GM12873 (cell line): ENCODE data around the gene TTYH1.

Experiments used
- TF ChIP-seq, protein P1 (sequence below): IDR thresholded peaks from 2 replicates; pipeline ENCODE4 v1.5.1; 2012; ENCODE audit warnings: low read depth, mild to moderate bottlenecking, moderate library complexity, low read length, control low read depth; ENCODE audit not compliant: insufficient read depth; ENCODE audit errors: missing control alignments

The TTYH1 gene

DNA sequence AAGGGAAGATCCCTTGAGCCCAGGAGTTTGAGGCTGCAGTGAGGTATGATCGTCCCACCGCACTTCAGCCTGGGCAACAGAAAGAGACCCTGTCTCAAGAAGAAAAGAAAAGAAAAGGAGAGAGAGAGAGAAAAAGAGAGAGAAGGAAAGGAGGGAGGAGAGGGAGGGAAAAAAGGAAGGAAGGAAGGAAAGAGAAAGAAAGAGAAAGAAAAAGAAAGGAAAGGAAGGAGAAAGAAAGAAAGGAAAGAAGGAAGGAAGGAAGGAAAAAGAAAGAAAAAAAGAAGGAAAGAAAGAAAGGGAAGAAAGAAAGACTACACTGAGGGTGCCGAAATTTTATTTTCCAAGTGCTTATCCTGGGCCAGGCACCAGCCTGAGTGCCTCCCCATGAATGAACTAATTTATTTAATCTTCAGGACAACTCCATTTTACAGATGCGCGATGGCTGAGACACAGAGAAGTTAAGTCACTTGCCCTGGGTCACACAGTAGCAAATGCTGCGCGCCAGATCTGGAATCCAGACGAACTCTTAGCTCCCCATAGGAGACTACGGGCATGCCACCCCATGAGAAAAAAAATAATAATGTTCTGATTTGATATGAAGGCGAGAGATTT is 55.1 kb downstream of the TTYH1 start:
- TF ChIP-seq, protein P1, sequence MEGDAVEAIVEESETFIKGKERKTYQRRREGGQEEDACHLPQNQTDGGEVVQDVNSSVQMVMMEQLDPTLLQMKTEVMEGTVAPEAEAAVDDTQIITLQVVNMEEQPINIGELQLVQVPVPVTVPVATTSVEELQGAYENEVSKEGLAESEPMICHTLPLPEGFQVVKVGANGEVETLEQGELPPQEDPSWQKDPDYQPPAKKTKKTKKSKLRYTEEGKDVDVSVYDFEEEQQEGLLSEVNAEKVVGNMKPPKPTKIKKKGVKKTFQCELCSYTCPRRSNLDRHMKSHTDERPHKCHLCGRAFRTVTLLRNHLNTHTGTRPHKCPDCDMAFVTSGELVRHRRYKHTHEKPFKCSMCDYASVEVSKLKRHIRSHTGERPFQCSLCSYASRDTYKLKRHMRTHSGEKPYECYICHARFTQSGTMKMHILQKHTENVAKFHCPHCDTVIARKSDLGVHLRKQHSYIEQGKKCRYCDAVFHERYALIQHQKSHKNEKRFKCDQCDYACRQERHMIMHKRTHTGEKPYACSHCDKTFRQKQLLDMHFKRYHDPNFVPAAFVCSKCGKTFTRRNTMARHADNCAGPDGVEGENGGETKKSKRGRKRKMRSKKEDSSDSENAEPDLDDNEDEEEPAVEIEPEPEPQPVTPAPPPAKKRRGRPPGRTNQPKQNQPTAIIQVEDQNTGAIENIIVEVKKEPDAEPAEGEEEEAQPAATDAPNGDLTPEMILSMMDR = no peak

DNA sequence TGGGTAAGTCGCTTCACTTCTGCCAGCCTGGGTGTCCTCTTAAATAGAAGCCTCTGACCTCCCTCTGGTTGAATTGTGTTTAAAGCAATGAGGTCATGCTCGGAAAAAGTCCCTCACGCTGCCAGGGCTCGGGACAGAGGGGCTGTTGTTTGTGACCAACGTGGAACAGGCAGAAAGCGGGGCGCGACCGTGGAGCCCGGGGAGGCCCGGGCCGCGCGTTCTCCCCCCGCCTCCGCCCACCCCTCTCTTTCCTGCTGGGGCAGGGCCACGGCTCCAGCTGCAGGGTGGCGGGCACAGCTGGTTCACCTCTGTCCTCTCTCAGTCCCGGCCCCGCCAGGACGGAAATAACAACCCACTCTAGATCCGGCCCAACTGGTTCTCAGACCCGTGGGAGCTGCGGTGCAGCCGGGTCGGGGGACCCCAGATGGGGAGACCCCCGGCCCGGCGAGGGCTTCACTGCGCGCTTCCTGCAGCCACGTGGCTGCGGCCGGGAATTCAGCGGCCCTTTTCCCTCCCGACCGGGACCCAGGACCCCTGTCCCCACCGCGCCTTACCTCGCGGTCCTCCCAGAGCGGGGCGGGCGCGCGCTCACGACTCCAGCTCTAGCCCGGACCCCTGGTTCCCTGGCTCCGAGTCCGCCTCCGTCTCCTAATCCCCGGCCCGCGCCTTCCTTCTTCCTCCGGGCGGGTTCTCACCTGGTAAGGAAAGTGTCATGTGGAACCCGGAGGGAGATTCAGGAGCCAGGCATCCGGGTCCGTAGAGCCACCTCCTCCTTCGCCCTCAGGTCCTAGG is 55.9 kb downstream of the TTYH1 start:
- TF ChIP-seq, protein P1 = no peak

- TF ChIP-seq, protein P1 = no peak
Observed at GRCh38 chr19:54473071-54473891, 58.0 kb downstream of the TTYH1 start, which contains the start of gene CDC42EP5. Gene CDC42EP5 (minus strand): TSS chr19:54473296. CDS start chr19:54465547, 7,749 bp downstream.

GRCh38 chr19:54473892-54474372 is 58.7 kb downstream of the TTYH1 start:
- TF ChIP-seq, protein P1 = no peak

DNA sequence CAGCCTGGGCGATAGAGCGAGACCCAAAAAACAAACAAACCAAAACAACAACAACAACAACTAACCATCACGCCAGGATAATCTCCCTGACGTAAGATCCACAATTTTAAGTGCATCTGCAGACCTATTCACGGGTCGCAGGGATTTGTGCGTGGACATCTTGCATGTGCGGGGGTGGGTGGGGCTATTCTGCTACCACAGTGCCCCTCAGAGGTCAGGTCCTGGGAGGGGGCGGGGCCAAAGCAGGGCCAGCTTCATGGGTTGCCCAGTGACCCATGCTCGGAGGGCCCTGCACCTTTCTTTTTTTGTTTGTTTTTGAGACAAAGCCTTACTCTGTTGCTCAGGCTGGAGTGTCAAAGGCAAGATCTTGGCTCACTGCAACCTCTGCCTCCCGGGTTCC is 60.4 kb downstream of the TTYH1 start:
- TF ChIP-seq, protein P1 = no peak

DNA sequence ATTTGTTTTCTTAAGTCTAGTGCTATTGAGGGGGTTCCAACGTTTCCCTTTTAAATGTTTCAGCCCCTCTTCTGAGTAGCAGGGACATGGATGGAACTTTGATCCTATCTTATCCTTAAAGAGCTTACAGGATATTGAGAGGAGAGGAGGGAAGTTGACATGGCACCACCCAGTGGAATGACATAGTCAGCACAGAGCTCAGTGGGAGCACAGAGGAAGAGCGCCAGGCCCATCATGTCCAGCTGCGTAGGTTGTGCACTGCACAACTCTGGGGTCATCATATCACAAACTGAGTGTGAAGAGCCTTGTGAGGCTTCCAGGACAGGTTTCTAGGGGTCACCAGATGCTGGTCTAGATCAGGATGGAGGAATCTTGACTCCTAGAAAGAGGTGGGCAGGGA is 62.4 kb downstream of the TTYH1 start:
- TF ChIP-seq, protein P1 = no peak
